ENCODE measurements around the gene ASB2.

DNA sequence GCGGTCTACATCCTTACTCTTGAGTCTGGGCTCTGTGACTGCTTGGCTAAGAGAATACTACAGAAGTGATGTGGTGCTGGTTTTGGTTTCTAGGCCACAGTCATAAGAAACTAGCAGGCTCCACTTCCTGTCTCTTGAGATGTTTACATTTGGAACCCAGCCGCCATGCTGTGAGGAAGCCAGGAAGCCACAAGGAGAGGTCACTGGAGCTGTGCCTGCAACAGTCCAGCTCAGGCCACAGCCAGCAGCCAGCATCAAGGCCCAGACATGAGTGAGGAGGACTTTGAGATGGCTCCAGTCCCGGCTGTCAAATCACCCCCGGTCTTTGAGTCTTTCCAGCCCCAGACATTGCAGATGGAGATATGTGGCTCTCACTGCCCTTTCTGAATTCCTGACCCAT, 62.1 kb downstream of the ASB2 start:
- TF ChIP-seq POLR2AphosphoS5 (IDR thresholded peaks at IDR 0.05) (no peak), CTCF (IDR thresholded peaks at IDR 0.05) (no peak), POLR2A (IDR thresholded peaks at IDR 0.05) (no peak)

Data from prostate gland (tissue), 2 donors.